SH-SY5Y (cell line): Measurements from ENCODE around the gene OSBPL5.

Experiments used
- GATA2 ChIP-seq: IDR thresholded peaks from 2 replicates; pipeline ENCODE4 v1.6.1; 2011; ENCODE audit warnings: mild to moderate bottlenecking, low read depth, low read length
- GATA3 ChIP-seq: IDR thresholded peaks from 2 replicates; pipeline ENCODE4 v1.6.1; 2011; ENCODE audit warnings: low read depth, mild to moderate bottlenecking, low read length, moderate library complexity

DNA sequence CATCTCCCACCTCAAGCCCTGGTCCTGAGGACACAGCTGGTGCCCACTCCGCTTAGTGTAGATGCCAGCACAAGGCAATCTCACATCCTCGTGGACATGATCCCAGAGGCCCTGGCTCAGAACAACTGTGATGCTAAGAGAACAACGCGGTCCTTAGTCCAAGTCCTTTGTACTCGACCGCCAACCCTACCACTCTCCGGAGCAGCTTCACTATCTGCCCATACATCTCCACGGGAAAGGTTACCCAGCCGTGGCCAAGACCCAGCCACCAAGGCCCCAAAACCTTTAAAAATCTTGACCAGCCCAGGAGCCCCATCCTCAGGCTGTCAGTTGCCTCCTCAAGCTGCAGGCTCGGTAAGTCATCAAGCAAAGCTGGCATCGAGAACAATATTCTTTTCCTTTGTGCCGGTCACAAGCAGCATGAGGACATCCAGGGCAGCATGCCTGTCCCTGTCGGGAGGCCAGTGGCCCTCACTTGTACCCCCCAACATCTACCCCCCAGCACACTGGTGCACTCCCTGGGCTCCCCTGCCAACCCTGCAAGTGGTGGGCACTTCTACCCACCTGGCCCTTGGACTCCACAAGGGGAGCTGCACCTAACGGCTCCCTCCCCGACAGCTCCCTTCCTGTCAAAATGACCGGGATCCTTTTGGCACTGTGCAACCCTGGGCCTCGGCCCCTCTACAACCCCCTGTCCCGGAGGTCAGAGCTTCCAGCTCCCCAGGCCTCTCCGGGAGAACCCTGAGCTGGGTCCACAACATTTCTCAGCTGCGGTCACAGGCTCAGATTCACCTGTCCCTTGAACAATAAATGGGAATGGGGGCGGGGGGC lies 2.5 kb downstream of the OSBPL5 start:
- TF ChIP-seq GATA2, result no peak
- TF ChIP-seq GATA3, result no peak
